Measurements from ENCODE around the gene SH3PXD2A.
A peak's percentile ranks its signal among the peaks of the same experiment; 100 is the strongest.

DNA sequence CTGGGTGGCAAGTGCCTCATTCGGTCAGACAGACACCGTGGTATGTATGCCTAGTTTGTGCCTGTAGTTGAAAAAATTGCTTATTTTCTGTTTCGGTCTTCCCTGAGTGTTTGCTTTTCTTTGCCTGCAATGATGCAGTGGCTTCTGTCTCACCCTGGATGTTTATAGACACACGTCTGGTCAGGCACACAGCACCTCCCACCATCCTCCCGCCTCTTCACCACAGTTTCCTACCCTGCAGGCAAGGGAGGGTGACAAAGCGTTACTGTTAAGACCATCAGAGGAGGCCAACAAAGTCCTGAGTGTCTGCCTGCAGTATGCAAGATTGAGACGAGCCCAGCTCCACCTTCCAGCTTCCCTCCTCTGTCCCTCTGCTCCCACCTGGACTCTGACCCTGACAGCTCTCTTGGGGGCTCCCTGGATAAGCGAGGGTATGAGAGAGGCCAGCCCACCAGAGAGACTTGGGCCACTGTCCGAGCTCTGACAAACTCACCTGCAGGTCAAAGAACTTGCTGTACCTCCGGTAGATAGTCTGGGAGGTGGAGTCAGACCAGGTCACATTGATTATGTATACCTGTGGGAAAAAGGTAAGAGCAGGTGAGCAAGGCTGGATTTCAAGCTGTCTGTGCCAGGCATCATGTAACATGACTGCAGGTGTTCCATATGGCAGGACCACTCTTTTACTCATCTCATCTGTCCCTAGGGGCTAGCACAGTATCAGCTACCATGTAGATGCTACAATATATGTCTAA, 54.4 kb downstream of the SH3PXD2A start:
- TF ChIP-seq, protein P1, sequence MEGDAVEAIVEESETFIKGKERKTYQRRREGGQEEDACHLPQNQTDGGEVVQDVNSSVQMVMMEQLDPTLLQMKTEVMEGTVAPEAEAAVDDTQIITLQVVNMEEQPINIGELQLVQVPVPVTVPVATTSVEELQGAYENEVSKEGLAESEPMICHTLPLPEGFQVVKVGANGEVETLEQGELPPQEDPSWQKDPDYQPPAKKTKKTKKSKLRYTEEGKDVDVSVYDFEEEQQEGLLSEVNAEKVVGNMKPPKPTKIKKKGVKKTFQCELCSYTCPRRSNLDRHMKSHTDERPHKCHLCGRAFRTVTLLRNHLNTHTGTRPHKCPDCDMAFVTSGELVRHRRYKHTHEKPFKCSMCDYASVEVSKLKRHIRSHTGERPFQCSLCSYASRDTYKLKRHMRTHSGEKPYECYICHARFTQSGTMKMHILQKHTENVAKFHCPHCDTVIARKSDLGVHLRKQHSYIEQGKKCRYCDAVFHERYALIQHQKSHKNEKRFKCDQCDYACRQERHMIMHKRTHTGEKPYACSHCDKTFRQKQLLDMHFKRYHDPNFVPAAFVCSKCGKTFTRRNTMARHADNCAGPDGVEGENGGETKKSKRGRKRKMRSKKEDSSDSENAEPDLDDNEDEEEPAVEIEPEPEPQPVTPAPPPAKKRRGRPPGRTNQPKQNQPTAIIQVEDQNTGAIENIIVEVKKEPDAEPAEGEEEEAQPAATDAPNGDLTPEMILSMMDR (IDR thresholded peaks at IDR 0.05 in 8 of 11, conservative IDR thresholded peaks at IDR 0.05 in 3 of 11): no peak
- TF ChIP-seq POLR2A (IDR thresholded peaks at IDR 0.05) (no peak), POLR2AphosphoS5 (IDR thresholded peaks at IDR 0.05) (peak in 1 of 3 donors; percentile 6)
